Gastrocnemius medialis (tissue), 4 donors: ENCODE results near the gene NEDD4L. TPM values are rescaled to one million over a fixed set of nuclear protein-coding genes. Genes with fewer than 3 reads are reported as not detected.

Experiments used
- ATAC-seq, 2 donors: fragments of 150-250 bp; one replicate each; pipeline ENCODE4 v1.9.1; 2016
- DNase-seq, 2 donors: peaks; one replicate each; pipeline ENCODE4 v3.0.0-alpha.2; 2019
- H3K27ac ChIP-seq, 4 donors: fragments of 200-600 bp; sonication (generic); 1 replicate in 1 of 4; 2 replicates in 3 of 4; pipeline ENCODE4 v1.5.1; 2016 to 2018; ENCODE audit warnings: mild to moderate bottlenecking in 2 of 4, moderate library complexity in 1 of 4
- H3K27me3 ChIP-seq, 3 donors: fragments of 200-600 bp; sonication (generic) in 2 of 3; 1 replicate in 1 of 3; 2 replicates in 2 of 3; pipeline versions ENCODE4 v1.5.1 to v1.6.0; 2016 to 2019; ENCODE audit warnings: mild to moderate bottlenecking in 1 of 3, moderate library complexity in 1 of 3
- H3K36me3 ChIP-seq, 2 donors: fragments of 200-600 bp; sonication (generic) in 1 of 2; one replicate each; pipeline ENCODE4 v1.5.1; 2017 to 2018
- H3K4me1 ChIP-seq, 2 donors: fragments of 200-600 bp; sonication (generic) in 1 of 2; one replicate each; pipeline ENCODE4 v1.5.1; 2016 to 2017; ENCODE audit warnings: mild to moderate bottlenecking in 2 of 2
- H3K4me3 ChIP-seq, 4 donors: fragments of 200-600 bp; sonication (generic) in 3 of 4; 1 replicate in 1 of 4; 2 replicates in 3 of 4; pipeline ENCODE4 v1.5.1; 2016 to 2019; ENCODE audit warnings: mild to moderate bottlenecking in 2 of 4
- H3K9me3 ChIP-seq, 3 donors: fragments of 200-600 bp; sonication (generic) in 2 of 3; 1 replicate in 1 of 3; 2 replicates in 2 of 3; pipeline ENCODE4 v1.5.1; 2016 to 2019
- CTCF ChIP-seq, 5 experiments: fragments of 450-650 bp in 3 of 5; fragments of 200-600 bp in 2 of 5; sonication (generic) in 2 of 5; IDR thresholded peaks in 4 of 5; conservative IDR thresholded peaks in 1 of 5; 1 replicate in 4 of 5; 2 replicates in 1 of 5; pipeline ENCODE4 v1.5.1; 2016 to 2019; ENCODE audit warnings: antibody characterized with exemption in 5 of 5, mild to moderate bottlenecking in 3 of 5, moderate library complexity in 3 of 5
- POLR2A ChIP-seq, 2 donors: fragments of 450-650 bp; IDR thresholded peaks; one replicate each; pipeline ENCODE4 v1.6.1; 2017; ENCODE audit warnings: antibody characterized with exemption in 2 of 2, mild to moderate bottlenecking in 2 of 2, moderate library complexity in 2 of 2
- in situ Hi-C, 4 donors: fragments of 200-750 bp; cut with MboI; loops; one replicate each; pipeline versions ENCODE4 v1.15.0 to v1.8.0; 2017; ENCODE audit warnings: low sequenced_read_pairs in 4 of 4
- intact Hi-C: fragments of 100-400 bp; cut with DNase I; formaldehyde crosslinking; loops from one replicate; pipeline ENCODE4 v1.15.1; 2023; ENCODE audit warnings: low total_unique reads
- total RNA-seq, 4 donors: library from RNA; depleted of rRNA; stranded (reverse); fragments of >200 nt; gene quantifications; one replicate each; pipeline versions ENCODE4 v1.1.0 to v1.2.3, GENCODE V29; 2016

The NEDD4L gene
- total RNA-seq, 4 donors from 2014 or later: 27.4 to 81.5 (median 51.5) TPM

GRCh38 chr18:58354051-58354450, 310.0 kb downstream of the NEDD4L start:
- no peaks in the 10 kb centered on the region for H3K27me3 ChIP-seq
- ATAC-seq: no peak
- H3K36me3 ChIP-seq: peaks cover 3 to 27% of the 10 kb centered on the region in 2 donors
- no peak overlapping the region for H3K27ac ChIP-seq
- no peak for TF ChIP-seq CTCF (IDR thresholded peaks at IDR 0.05 in 4 of 5, conservative IDR thresholded peaks at IDR 0.05 in 1 of 5)
- no peak for TF ChIP-seq POLR2A (IDR thresholded peaks at IDR 0.05)
- intact Hi-C loops (no loop called here), in situ Hi-C loops (no loop called here)
- no peaks in the 10 kb centered on the region for H3K9me3 ChIP-seq
- no peak for DNase-seq
- H3K4me1 ChIP-seq: no peaks in the 10 kb centered on the region
- H3K4me3 ChIP-seq: no peak overlapping the region

GRCh38 chr18:58354791-58355190, 310.8 kb downstream of the NEDD4L start:
- DNase-seq (no peak), ATAC-seq (no peak)
- Histone ChIP-seq H3K27ac (no peak overlapping the region), H3K4me1 (no peaks in the 10 kb centered on the region), H3K9me3 (no peaks in the 10 kb centered on the region), H3K27me3 (no peaks in the 10 kb centered on the region), H3K36me3 (peaks cover 3 to 20% of the 10 kb centered on the region in 2 donors), H3K4me3 (no peak overlapping the region)
- in situ Hi-C loops (no loop called here), intact Hi-C loops (no loop called here)
- TF ChIP-seq CTCF (IDR thresholded peaks at IDR 0.05 in 4 of 5, conservative IDR thresholded peaks at IDR 0.05 in 1 of 5) (no peak), POLR2A (IDR thresholded peaks at IDR 0.05) (no peak)

GRCh38 chr18:58355243-58355642, 311.2 kb downstream of the NEDD4L start:
- no peaks in the 10 kb centered on the region for H3K4me1 ChIP-seq
- intact Hi-C loops: no loop called here
- no peak overlapping the region for H3K4me3 ChIP-seq
- DNase-seq (no peak), ATAC-seq (no peak)
- H3K27ac ChIP-seq: no peak overlapping the region
- in situ Hi-C loops: no loop called here
- peaks cover 3 to 20% of the 10 kb centered on the region in 2 donors for H3K36me3 ChIP-seq
- no peaks in the 10 kb centered on the region for H3K27me3 ChIP-seq
- no peak for TF ChIP-seq CTCF (IDR thresholded peaks at IDR 0.05 in 4 of 5, conservative IDR thresholded peaks at IDR 0.05 in 1 of 5)
- H3K9me3 ChIP-seq: no peaks in the 10 kb centered on the region

GRCh38 chr18:58359218-58359617, 315.2 kb downstream of the NEDD4L start:
- in situ Hi-C loops: no loop called here
- intact Hi-C loops: no loop called here

More at GRCh38 chr18:58359218-58359617, 315.2 kb downstream of the NEDD4L start:
- Histone ChIP-seq H3K27ac (no peak overlapping the region), H3K27me3 (no peaks in the 10 kb centered on the region), H3K9me3 (no peaks in the 10 kb centered on the region), H3K4me1 (peaks cover 12 to 26% of the 10 kb centered on the region in 2 donors), H3K36me3 (peaks cover 0 to 4% of the 10 kb centered on the region in 2 donors), H3K4me3 (no peak overlapping the region)
- TF ChIP-seq CTCF (IDR thresholded peaks at IDR 0.05 in 4 of 5, conservative IDR thresholded peaks at IDR 0.05 in 1 of 5) (no peak), POLR2A (IDR thresholded peaks at IDR 0.05) (no peak)
- DNase-seq: no peak
- no peak for ATAC-seq
